ENCODE results near the gene HLA-C.

- TF ChIP-seq CTCF (conservative IDR thresholded peaks at IDR 0.05; ENCODE audit: low read length) (peak; percentile 46), EZH2phosphoT487 (IDR thresholded peaks at IDR 0.05; ENCODE audit: borderline replicate concordance) (no peak)
Observed at GRCh38 chr6:31252625-31253024, 19.3 kb downstream of the HLA-C start.

Measured in Loucy (cell line).